ENCODE data around the gene TANGO6.

Gene TANGO6

GRCh38 chr16:69115361-69115760 is 272.0 kb downstream of the TANGO6 start:
- peaks cover 0 to 1% (median 0%) of the 10 kb centered on the region in 5 experiments for H3K27me3 ChIP-seq (replicated peaks in 2 of 5; ENCODE audit: control insufficient read depth in 4 of 5, insufficient read depth in 5 of 5, low read length in 4 of 5)
- no peaks in the 10 kb centered on the region for H3K9me3 ChIP-seq (ENCODE audit: control extremely low read depth in 1 of 5, control insufficient read depth in 4 of 5, insufficient read depth in 2 of 5, low read depth in 1 of 5, low read length in 4 of 5)
- H3K4me3 ChIP-seq (ENCODE audit: control insufficient read depth in 1 of 7, extremely low read depth in 1 of 7, insufficient read depth in 4 of 7, low read depth in 2 of 7, low read length in 6 of 7), result no peak overlapping the region
- H3K36me3 ChIP-seq (ENCODE audit: control insufficient read depth in 4 of 4, insufficient read depth in 4 of 4, low read length in 3 of 4), result peaks cover 5 to 69% (median 56%) of the 10 kb centered on the region in 4 experiments
- WGBS (ENCODE audit: insufficient coverage), result 100% methylated on average over 5 of the region's 5 CpGs
- ChIA-PET CTCF (interaction anchor here (6.0 kb wide), 1 partner anchor 8 kb away, joined by 71 read pairs; no protein-coding TSS in a partner anchor), POLR2A (no interaction called here)
- H3K27ac ChIP-seq (ENCODE audit: insufficient read depth in 1 of 2, low read depth in 1 of 2, low read length in 2 of 2, poor library complexity in 1 of 2, severe bottlenecking in 2 of 2), result no peak overlapping the region
- DNase-seq, result no peak
- H3K4me1 ChIP-seq (ENCODE audit: control extremely low read depth in 1 of 4, control insufficient read depth in 4 of 4, insufficient read depth in 4 of 4, low read length in 3 of 4), result peaks cover 0 to 14% (median 6%) of the 10 kb centered on the region in 4 experiments

- peaks cover 7 to 71% (median 60%) of the 10 kb centered on the region in 4 experiments for H3K36me3 ChIP-seq (ENCODE audit: control insufficient read depth in 4 of 4, insufficient read depth in 4 of 4, low read length in 3 of 4)
- WGBS (ENCODE audit: insufficient coverage), result 67% methylated on average over 1 of the region's 1 CpG
- no peak for DNase-seq
- no peak overlapping the region for H3K27ac ChIP-seq (ENCODE audit: insufficient read depth in 1 of 2, low read depth in 1 of 2, low read length in 2 of 2, poor library complexity in 1 of 2, severe bottlenecking in 2 of 2)
- H3K27me3 ChIP-seq (replicated peaks in 2 of 5; ENCODE audit: control insufficient read depth in 4 of 5, insufficient read depth in 5 of 5, low read length in 4 of 5), result no peaks in the 10 kb centered on the region
- H3K4me3 ChIP-seq (ENCODE audit: control insufficient read depth in 1 of 7, extremely low read depth in 1 of 7, insufficient read depth in 4 of 7, low read depth in 2 of 7, low read length in 6 of 7), result no peak overlapping the region
- ChIA-PET CTCF (interaction anchor here (0.8 to 6.0 kb wide), 2 partner anchors 8 kb away, joined by 3 to 71 read pairs; no protein-coding TSS in a partner anchor), POLR2A (no interaction called here)
- H3K4me1 ChIP-seq (ENCODE audit: control extremely low read depth in 1 of 4, control insufficient read depth in 4 of 4, insufficient read depth in 4 of 4, low read length in 3 of 4), result peaks cover 0 to 14% (median 6%) of the 10 kb centered on the region in 4 experiments
- H3K9me3 ChIP-seq (ENCODE audit: control extremely low read depth in 1 of 5, control insufficient read depth in 4 of 5, insufficient read depth in 2 of 5, low read depth in 1 of 5, low read length in 4 of 5), result no peaks in the 10 kb centered on the region
Observed at GRCh38 chr16:69115837-69116236, 272.5 kb downstream of the TANGO6 start.

GRCh38 chr16:69116256-69116875 is 273.0 kb downstream of the TANGO6 start:
- no peak overlapping the region for H3K4me3 ChIP-seq (ENCODE audit: control insufficient read depth in 1 of 7, extremely low read depth in 1 of 7, insufficient read depth in 4 of 7, low read depth in 2 of 7, low read length in 6 of 7)
- H3K27ac ChIP-seq (ENCODE audit: insufficient read depth in 1 of 2, low read depth in 1 of 2, low read length in 2 of 2, poor library complexity in 1 of 2, severe bottlenecking in 2 of 2), result no peak overlapping the region
- no peaks in the 10 kb centered on the region for H3K27me3 ChIP-seq (replicated peaks in 2 of 5; ENCODE audit: control insufficient read depth in 4 of 5, insufficient read depth in 5 of 5, low read length in 4 of 5)
- WGBS (ENCODE audit: insufficient coverage), result 95% methylated on average over 7 of the region's 7 CpGs
- DNase-seq, result no peak
- H3K36me3 ChIP-seq (ENCODE audit: control insufficient read depth in 4 of 4, insufficient read depth in 4 of 4, low read length in 3 of 4), result peaks cover 10 to 76% (median 65%) of the 10 kb centered on the region in 4 experiments
- ChIA-PET CTCF (interaction anchor here (0.8 kb wide), 1 partner anchor 8 kb away, joined by 3 read pairs; no protein-coding TSS in a partner anchor), POLR2A (no interaction called here)
- H3K4me1 ChIP-seq (ENCODE audit: control extremely low read depth in 1 of 4, control insufficient read depth in 4 of 4, insufficient read depth in 4 of 4, low read length in 3 of 4), result peaks cover 0 to 13% (median 5%) of the 10 kb centered on the region in 4 experiments
- no peaks in the 10 kb centered on the region for H3K9me3 ChIP-seq (ENCODE audit: control extremely low read depth in 1 of 5, control insufficient read depth in 4 of 5, insufficient read depth in 2 of 5, low read depth in 1 of 5, low read length in 4 of 5)

GRCh38 chr16:69116906-69117305 is 273.6 kb downstream of the TANGO6 start:
- Histone ChIP-seq H3K36me3 (ENCODE audit: control insufficient read depth in 4 of 4, insufficient read depth in 4 of 4, low read length in 3 of 4) (peaks cover 10 to 77% (median 64%) of the 10 kb centered on the region in 4 experiments), H3K4me3 (ENCODE audit: control insufficient read depth in 1 of 7, extremely low read depth in 1 of 7, insufficient read depth in 4 of 7, low read depth in 2 of 7, low read length in 6 of 7) (no peak overlapping the region), H3K9me3 (ENCODE audit: control extremely low read depth in 1 of 5, control insufficient read depth in 4 of 5, insufficient read depth in 2 of 5, low read depth in 1 of 5, low read length in 4 of 5) (no peaks in the 10 kb centered on the region), H3K27ac (ENCODE audit: insufficient read depth in 1 of 2, low read depth in 1 of 2, low read length in 2 of 2, poor library complexity in 1 of 2, severe bottlenecking in 2 of 2) (no peak overlapping the region), H3K4me1 (ENCODE audit: control extremely low read depth in 1 of 4, control insufficient read depth in 4 of 4, insufficient read depth in 4 of 4, low read length in 3 of 4) (peaks cover 0 to 7% (median 3%) of the 10 kb centered on the region in 4 experiments), H3K27me3 (replicated peaks in 2 of 5; ENCODE audit: control insufficient read depth in 4 of 5, insufficient read depth in 5 of 5, low read length in 4 of 5) (no peaks in the 10 kb centered on the region)
- 92% methylated on average over 5 of the region's 6 CpGs for WGBS (ENCODE audit: insufficient coverage)
- ChIA-PET POLR2A (no interaction called here), CTCF (no interaction called here)
- DNase-seq, result no peak

- WGBS (ENCODE audit: insufficient coverage), result 100% methylated on average over 1 of the region's 2 CpGs
- Histone ChIP-seq H3K9me3 (ENCODE audit: control extremely low read depth in 1 of 5, control insufficient read depth in 4 of 5, insufficient read depth in 2 of 5, low read depth in 1 of 5, low read length in 4 of 5) (no peaks in the 10 kb centered on the region), H3K4me1 (ENCODE audit: control extremely low read depth in 1 of 4, control insufficient read depth in 4 of 4, insufficient read depth in 4 of 4, low read length in 3 of 4) (no peaks in the 10 kb centered on the region), H3K36me3 (ENCODE audit: control insufficient read depth in 4 of 4, insufficient read depth in 4 of 4, low read length in 3 of 4) (peaks cover 10 to 77% (median 63%) of the 10 kb centered on the region in 4 experiments), H3K4me3 (ENCODE audit: control insufficient read depth in 1 of 7, extremely low read depth in 1 of 7, insufficient read depth in 4 of 7, low read depth in 2 of 7, low read length in 6 of 7) (no peak overlapping the region), H3K27ac (ENCODE audit: insufficient read depth in 1 of 2, low read depth in 1 of 2, low read length in 2 of 2, poor library complexity in 1 of 2, severe bottlenecking in 2 of 2) (no peak overlapping the region), H3K27me3 (replicated peaks in 2 of 5; ENCODE audit: control insufficient read depth in 4 of 5, insufficient read depth in 5 of 5, low read length in 4 of 5) (no peaks in the 10 kb centered on the region)
- ChIA-PET POLR2A (no interaction called here), CTCF (interaction anchor here (0.6 to 2.6 kb wide), 2 partner anchors 10 to 26 kb away, joined by 4 to 7 read pairs; no protein-coding TSS in a partner anchor)
- no peak for DNase-seq
Observed at GRCh38 chr16:69118468-69118867, 275.1 kb downstream of the TANGO6 start.

- peaks cover 10 to 73% (median 60%) of the 10 kb centered on the region in 4 experiments for H3K36me3 ChIP-seq (ENCODE audit: control insufficient read depth in 4 of 4, insufficient read depth in 4 of 4, low read length in 3 of 4)
- 100% methylated on average over 2 of the region's 2 CpGs for WGBS (ENCODE audit: insufficient coverage)
- POLR2A ChIA-PET, result no interaction called here
- no peak for DNase-seq
- H3K4me1 ChIP-seq (ENCODE audit: control extremely low read depth in 1 of 4, control insufficient read depth in 4 of 4, insufficient read depth in 4 of 4, low read length in 3 of 4), result no peaks in the 10 kb centered on the region
- H3K4me3 ChIP-seq (ENCODE audit: control insufficient read depth in 1 of 7, extremely low read depth in 1 of 7, insufficient read depth in 4 of 7, low read depth in 2 of 7, low read length in 6 of 7), result no peak overlapping the region
- H3K27ac ChIP-seq (ENCODE audit: insufficient read depth in 1 of 2, low read depth in 1 of 2, low read length in 2 of 2, poor library complexity in 1 of 2, severe bottlenecking in 2 of 2), result no peak overlapping the region
- CTCF ChIA-PET, result interaction anchor here (0.6 to 2.6 kb wide), 2 partner anchors 11 to 26 kb away, joined by 4 to 7 read pairs; no protein-coding TSS in a partner anchor
- H3K27me3 ChIP-seq (replicated peaks in 2 of 5; ENCODE audit: control insufficient read depth in 4 of 5, insufficient read depth in 5 of 5, low read length in 4 of 5), result no peaks in the 10 kb centered on the region
- no peaks in the 10 kb centered on the region for H3K9me3 ChIP-seq (ENCODE audit: control extremely low read depth in 1 of 5, control insufficient read depth in 4 of 5, insufficient read depth in 2 of 5, low read depth in 1 of 5, low read length in 4 of 5)
Observed at GRCh38 chr16:69118994-69119393, 275.7 kb downstream of the TANGO6 start.

GRCh38 chr16:69119536-69119935 is 276.2 kb downstream of the TANGO6 start:
- ChIA-PET CTCF (interaction anchor here (2.6 kb wide), 1 partner anchor 11 kb away, joined by 7 read pairs; no protein-coding TSS in a partner anchor), POLR2A (no interaction called here)
- no peaks in the 10 kb centered on the region for H3K9me3 ChIP-seq (ENCODE audit: control extremely low read depth in 1 of 5, control insufficient read depth in 4 of 5, insufficient read depth in 2 of 5, low read depth in 1 of 5, low read length in 4 of 5)
- no peaks in the 10 kb centered on the region for H3K4me1 ChIP-seq (ENCODE audit: control extremely low read depth in 1 of 4, control insufficient read depth in 4 of 4, insufficient read depth in 4 of 4, low read length in 3 of 4)
- 95% methylated on average over 2 of the region's 2 CpGs for WGBS (ENCODE audit: insufficient coverage)
- H3K36me3 ChIP-seq (ENCODE audit: control insufficient read depth in 4 of 4, insufficient read depth in 4 of 4, low read length in 3 of 4), result peaks cover 10 to 68% (median 56%) of the 10 kb centered on the region in 4 experiments
- H3K4me3 ChIP-seq (ENCODE audit: control insufficient read depth in 1 of 7, extremely low read depth in 1 of 7, insufficient read depth in 4 of 7, low read depth in 2 of 7, low read length in 6 of 7), result no peak overlapping the region
- DNase-seq, result no peak
- H3K27me3 ChIP-seq (replicated peaks in 2 of 5; ENCODE audit: control insufficient read depth in 4 of 5, insufficient read depth in 5 of 5, low read length in 4 of 5), result no peaks in the 10 kb centered on the region
- H3K27ac ChIP-seq (ENCODE audit: insufficient read depth in 1 of 2, low read depth in 1 of 2, low read length in 2 of 2, poor library complexity in 1 of 2, severe bottlenecking in 2 of 2), result no peak overlapping the region
